ENCODE results near the gene KRT73.

The KRT73 gene

GRCh38 chr12:52618866-52619265, 507 bp upstream of the KRT73 start:
- DNase-seq (ENCODE audit: low spot score) = no peak

- DNase-seq (ENCODE audit: low spot score) = no peak
Observed at GRCh38 chr12:52617403-52617785, 965 bp downstream of the KRT73 start.

- DNase-seq (ENCODE audit: low spot score) = no peak
Observed at GRCh38 chr12:52616680-52617402, 1.5 kb downstream of the KRT73 start.

- no peak for DNase-seq (ENCODE audit: low spot score)
Observed at GRCh38 chr12:52615912-52616311, 2.4 kb downstream of the KRT73 start.

- DNase-seq (ENCODE audit: low spot score) = no peak
Observed at GRCh38 chr12:52615208-52615868, 3.0 kb downstream of the KRT73 start.

- DNase-seq (ENCODE audit: low spot score) = no peak
Observed at GRCh38 chr12:52614381-52615207, 3.8 kb downstream of the KRT73 start.

- no peak for DNase-seq (ENCODE audit: low spot score)
Observed at GRCh38 chr12:52613384-52614030, 4.9 kb downstream of the KRT73 start.

GRCh38 chr12:52612431-52613383, 5.7 kb downstream of the KRT73 start:
- DNase-seq (ENCODE audit: low spot score) = no peak

GRCh38 chr12:52611080-52611468, 7.3 kb downstream of the KRT73 start:
- DNase-seq (ENCODE audit: low spot score) = no peak

- DNase-seq (ENCODE audit: low spot score) = no peak
Observed at GRCh38 chr12:52608826-52609630, 9.3 kb downstream of the KRT73 start.

GRCh38 chr12:52608161-52608560, 10.2 kb downstream of the KRT73 start:
- DNase-seq (ENCODE audit: low spot score) = no peak

GRCh38 chr12:52607314-52607713, 11.0 kb downstream of the KRT73 start:
- no peak for DNase-seq (ENCODE audit: low spot score)

GRCh38 chr12:52606581-52607218, 11.7 kb downstream of the KRT73 start:
- no peak for DNase-seq (ENCODE audit: low spot score)

GRCh38 chr12:52606096-52606495, 12.3 kb downstream of the KRT73 start:
- no peak for DNase-seq (ENCODE audit: low spot score)

GRCh38 chr12:52605542-52605941, 12.8 kb downstream of the KRT73 start:
- no peak for DNase-seq (ENCODE audit: low spot score)

GRCh38 chr12:52604859-52605258, 13.5 kb downstream of the KRT73 start:
- no peak for DNase-seq (ENCODE audit: low spot score)

GRCh38 chr12:52603314-52603713, 15.0 kb downstream of the KRT73 start:
- peak; percentile 68 for DNase-seq (ENCODE audit: low spot score)

- DNase-seq (ENCODE audit: low spot score) = no peak
Observed at GRCh38 chr12:52602552-52602951, 15.8 kb downstream of the KRT73 start.

GRCh38 chr12:52601671-52602070, 16.7 kb downstream of the KRT73 start:
- DNase-seq (ENCODE audit: low spot score) = no peak

- no peak for DNase-seq (ENCODE audit: low spot score)
Observed at GRCh38 chr12:52600941-52601481, 17.3 kb downstream of the KRT73 start, which contains the start of gene KRT72. Gene KRT72 (minus strand): TSS chr12:52601463. CDS start chr12:52601452, 11 bp downstream.

Measured in kidney tubule cell (primary cell).